Mesenchymal stem cell (in vitro differentiated cells and primary cell): ENCODE measurements around the gene DHX38.

Experiments used
- DNase-seq: peaks from one replicate; pipeline ENCODE4 v3.0.0-alpha.2; 2013
- H2AFZ ChIP-seq: one replicate; pipeline ENCODE4 v1.6.1; 2013; ENCODE audit warnings: low read depth, mild to moderate bottlenecking, control low read depth, inconsistent platforms, low read length, moderate library complexity
- H2AK5ac ChIP-seq: 2 replicates; pipeline ENCODE4 v1.6.1; 2013; ENCODE audit warnings: low read length, moderate library complexity, mild to moderate bottlenecking, inconsistent platforms; ENCODE audit not compliant: severe bottlenecking
- H2BK120ac ChIP-seq: one replicate; pipeline ENCODE4 v1.6.1; 2013; ENCODE audit warnings: low read depth, mild to moderate bottlenecking, inconsistent platforms, low read length, moderate library complexity
- H2BK12ac ChIP-seq, 2 experiments: one replicate each; pipeline ENCODE4 v1.6.1; 2013; ENCODE audit warnings: inconsistent platforms in 2 of 2, low read length in 2 of 2, mild to moderate bottlenecking in 2 of 2, moderate library complexity in 2 of 2, control low read depth in 1 of 2
- H2BK15ac ChIP-seq: one replicate; pipeline ENCODE4 v1.6.1; 2013; ENCODE audit warnings: mild to moderate bottlenecking, low read depth, inconsistent platforms; ENCODE audit not compliant: poor library complexity, severe bottlenecking
- H2BK5ac ChIP-seq: 2 replicates; pipeline ENCODE4 v1.6.1; 2013; ENCODE audit warnings: low read depth, mild to moderate bottlenecking, low read length, control low read depth, inconsistent platforms; ENCODE audit not compliant: poor library complexity, severe bottlenecking
- H3K14ac ChIP-seq, 2 experiments: one replicate each; pipeline ENCODE4 v1.6.1; 2013; ENCODE audit warnings: inconsistent platforms in 2 of 2, low read length in 2 of 2, control low read depth in 1 of 2, mild to moderate bottlenecking in 1 of 2, moderate library complexity in 1 of 2
- H3K18ac ChIP-seq, 2 experiments: one replicate each; pipeline ENCODE4 v1.6.1; 2013; ENCODE audit warnings: inconsistent platforms in 2 of 2, low read length in 2 of 2, control low read depth in 1 of 2, low read depth in 1 of 2, mild to moderate bottlenecking in 1 of 2
- H3K23ac ChIP-seq, 2 experiments: one replicate each; pipeline ENCODE4 v1.6.1; 2013; ENCODE audit warnings: inconsistent platforms in 2 of 2, low read length in 2 of 2, mild to moderate bottlenecking in 2 of 2, moderate library complexity in 2 of 2, control low read depth in 1 of 2
- H3K27ac ChIP-seq: 2 replicates; pipeline ENCODE4 v1.5.1; 2013; ENCODE audit warnings: mild to moderate bottlenecking, moderate library complexity, low read length, control low read depth, inconsistent platforms; ENCODE audit not compliant: poor library complexity, severe bottlenecking
- H3K27me3 ChIP-seq, 2 experiments: 2 replicates each; pipeline versions ENCODE4 v1.6.1 to v1.7.0; 2013; ENCODE audit warnings: low read length in 2 of 2, mild to moderate bottlenecking in 2 of 2, moderate library complexity in 2 of 2, control low read depth in 1 of 2, inconsistent platforms in 1 of 2; ENCODE audit not compliant: control insufficient read depth in 1 of 2, insufficient read depth in 1 of 2
- H3K36me3 ChIP-seq, 2 experiments: 2 replicates each; pipeline versions ENCODE4 v1.6.1 to v1.7.0; 2013; ENCODE audit warnings: low read length in 2 of 2, control low read depth in 1 of 2, inconsistent platforms in 1 of 2, low read depth in 1 of 2, mild to moderate bottlenecking in 1 of 2; ENCODE audit not compliant: insufficient read depth in 2 of 2, control insufficient read depth in 1 of 2
- H3K4ac ChIP-seq, 2 experiments: one replicate each; pipeline ENCODE4 v1.6.1; 2013; ENCODE audit warnings: inconsistent platforms in 2 of 2, low read length in 2 of 2, mild to moderate bottlenecking in 2 of 2, moderate library complexity in 2 of 2, control low read depth in 1 of 2, low read depth in 1 of 2
- H3K4me1 ChIP-seq: 2 replicates; pipeline ENCODE4 v1.6.1; 2013; ENCODE audit warnings: low read depth, low read length, control low read depth; ENCODE audit not compliant: control insufficient read depth, insufficient read depth
- H3K4me2 ChIP-seq: 2 replicates; pipeline ENCODE4 v1.6.1; 2013; ENCODE audit warnings: low read length, mild to moderate bottlenecking, inconsistent platforms; ENCODE audit not compliant: poor library complexity, severe bottlenecking
- H3K4me3 ChIP-seq, 2 experiments: 2 replicates each; pipeline versions ENCODE4 v1.5.1 to v1.7.0; 2013; ENCODE audit warnings: low read length in 2 of 2, mild to moderate bottlenecking in 2 of 2, control low read depth in 1 of 2, low read depth in 1 of 2; ENCODE audit not compliant: insufficient read depth in 1 of 2
- H3K79me1 ChIP-seq: replicated peaks from 2 replicates; pipeline ENCODE4 v1.6.1; 2013; ENCODE audit warnings: mild to moderate bottlenecking, control low read depth, low read length, inconsistent platforms; ENCODE audit not compliant: poor library complexity, severe bottlenecking
- H3K9ac ChIP-seq: 2 replicates; pipeline ENCODE4 v1.7.0; 2013; ENCODE audit warnings: mild to moderate bottlenecking, low read length, moderate library complexity
- H3K9me3 ChIP-seq: 2 replicates; pipeline ENCODE4 v1.7.0; 2013; ENCODE audit warnings: mild to moderate bottlenecking, low read length; ENCODE audit not compliant: control insufficient read depth
- H4K8ac ChIP-seq: one replicate; pipeline ENCODE4 v1.6.1; 2013; ENCODE audit warnings: inconsistent platforms, mild to moderate bottlenecking, low read length, moderate library complexity
- H4K91ac ChIP-seq: one replicate; pipeline ENCODE4 v1.6.1; 2013; ENCODE audit warnings: mild to moderate bottlenecking, low read length, inconsistent platforms
- WGBS: methylation state at CpG from one replicate; pipeline ENCODE4 v1.1.7; 2013; ENCODE audit warnings: mixed read lengths; 5-methylcytosine and 5-hydroxymethylcytosine counted together

DHX38 gene

GRCh38 chr16:72122308-72122707 is 28.7 kb downstream of the DHX38 start:
- no peak overlapping the region for H4K91ac ChIP-seq
- no peak overlapping the region for H2BK5ac ChIP-seq
- H3K4me2 ChIP-seq: no peak overlapping the region
- H3K79me1 ChIP-seq: no peaks in the 10 kb centered on the region
- H3K18ac ChIP-seq: no peak overlapping the region
- H3K4me1 ChIP-seq: peaks cover 2% of the 10 kb centered on the region
- H3K27me3 ChIP-seq: no peaks in the 10 kb centered on the region
- H3K4me3 ChIP-seq: no peak overlapping the region
- H4K8ac ChIP-seq: no peak overlapping the region
- H3K9me3 ChIP-seq: no peaks in the 10 kb centered on the region
- 97% methylated on average over 2 of the region's 2 CpGs for WGBS
- no peak overlapping the region for H3K4ac ChIP-seq
- no peak overlapping the region for H2AFZ ChIP-seq
- DNase-seq: no peak
- no peak overlapping the region for H3K23ac ChIP-seq
- H2AK5ac ChIP-seq: no peak overlapping the region
- H3K9ac ChIP-seq: no peak overlapping the region
- H3K27ac ChIP-seq: no peak overlapping the region
- no peak overlapping the region for H2BK120ac ChIP-seq
- H3K36me3 ChIP-seq: no peaks in the 10 kb centered on the region
- no peak overlapping the region for H2BK12ac ChIP-seq
- no peak overlapping the region for H3K14ac ChIP-seq
- H2BK15ac ChIP-seq: no peak overlapping the region

- Histone ChIP-seq H2BK5ac (no peak overlapping the region), H4K91ac (no peak overlapping the region), H3K23ac (no peak overlapping the region), H2AFZ (no peak overlapping the region), H3K36me3 (no peaks in the 10 kb centered on the region), H3K9ac (no peak overlapping the region), H3K27ac (no peak overlapping the region), H4K8ac (no peak overlapping the region), H3K9me3 (no peaks in the 10 kb centered on the region), H3K27me3 (no peaks in the 10 kb centered on the region), H3K4me1 (peaks cover 2% of the 10 kb centered on the region), H2BK120ac (no peak overlapping the region), H3K4ac (no peak overlapping the region), H2BK15ac (no peak overlapping the region), H3K4me2 (no peak overlapping the region), H3K4me3 (no peak overlapping the region), H3K14ac (no peak overlapping the region), H2AK5ac (no peak overlapping the region), H2BK12ac (no peak overlapping the region), H3K79me1 (no peaks in the 10 kb centered on the region), H3K18ac (no peak overlapping the region)
- WGBS: 90% methylated on average over 6 of the region's 11 CpGs
- no peak for DNase-seq
These were observed 29.3 kb downstream of the DHX38 start for GRCh38 chr16:72122916-72123315.

- H3K18ac ChIP-seq: no peak overlapping the region
These were observed 29.8 kb downstream of the DHX38 start for GRCh38 chr16:72123426-72123825.

GRCh38 chr16:72124148-72124547 is 30.5 kb downstream of the DHX38 start:
- no peak overlapping the region for H3K4me3 ChIP-seq

More at GRCh38 chr16:72123426-72123825, 29.8 kb downstream of the DHX38 start:
- H3K4me2 ChIP-seq: no peak overlapping the region
- H2BK12ac ChIP-seq: no peak overlapping the region
- no peaks in the 10 kb centered on the region for H3K27me3 ChIP-seq
- no peak overlapping the region for H4K8ac ChIP-seq
- H4K91ac ChIP-seq: no peak overlapping the region
- no peak overlapping the region for H2AFZ ChIP-seq
- H3K23ac ChIP-seq: no peak overlapping the region
- H3K14ac ChIP-seq: no peak overlapping the region
- no peak for DNase-seq
- H3K9ac ChIP-seq: no peak overlapping the region
- H3K9me3 ChIP-seq: no peaks in the 10 kb centered on the region
- H2BK5ac ChIP-seq: no peak overlapping the region
- H2BK15ac ChIP-seq: no peak overlapping the region
- WGBS: 76% methylated on average over 8 of the region's 8 CpGs
- H3K27ac ChIP-seq: no peak overlapping the region
- H3K4me3 ChIP-seq: no peak overlapping the region
- no peak overlapping the region for H2AK5ac ChIP-seq
- peaks cover 2% of the 10 kb centered on the region for H3K4me1 ChIP-seq
- H3K4ac ChIP-seq: no peak overlapping the region
- H3K36me3 ChIP-seq: no peaks in the 10 kb centered on the region
- no peak overlapping the region for H2BK120ac ChIP-seq
- no peaks in the 10 kb centered on the region for H3K79me1 ChIP-seq

More at GRCh38 chr16:72124148-72124547, 30.5 kb downstream of the DHX38 start:
- H3K9me3 ChIP-seq: no peaks in the 10 kb centered on the region
- H3K36me3 ChIP-seq: no peaks in the 10 kb centered on the region
- H3K4ac ChIP-seq: no peak overlapping the region
- H2BK15ac ChIP-seq: no peak overlapping the region
- no peak overlapping the region for H2BK5ac ChIP-seq
- peak overlapping the region in 1 of 2 experiments; percentile 18 for H3K18ac ChIP-seq
- no peak overlapping the region for H2BK120ac ChIP-seq
- peaks cover 2 to 3% of the 10 kb centered on the region in 2 experiments for H3K27me3 ChIP-seq
- H3K23ac ChIP-seq: no peak overlapping the region
- no peak overlapping the region for H3K14ac ChIP-seq
- H2AK5ac ChIP-seq: no peak overlapping the region
- H4K8ac ChIP-seq: no peak overlapping the region
- DNase-seq: no peak
- H3K27ac ChIP-seq: no peak overlapping the region
- no peak overlapping the region for H4K91ac ChIP-seq
- no peak overlapping the region for H2AFZ ChIP-seq
- H3K4me1 ChIP-seq: peaks cover 2% of the 10 kb centered on the region
- no peaks in the 10 kb centered on the region for H3K79me1 ChIP-seq
- WGBS: 98% methylated on average over 3 of the region's 3 CpGs
- no peak overlapping the region for H2BK12ac ChIP-seq
- H3K4me2 ChIP-seq: no peak overlapping the region
- peak overlapping the region; percentile 9 for H3K9ac ChIP-seq
